GM18868 (cell line): Measurements from ENCODE around the gene HSD17B4.
A peak's percentile ranks its signal among the peaks of the same experiment; 100 is the strongest.
"Not testable (repeated sequence)": the region's sequence is repeated elsewhere in the genome, so short reads cannot be mapped to it uniquely, and the experiment has no call there.

Experiments
- ATAC-seq: cut with Tn5 transposase; IDR thresholded peaks from one replicate; pipeline ENCODE4 v1.9.1; 2021; ENCODE audit warnings: mild to moderate bottlenecking, moderate library complexity; ENCODE audit not compliant: unreplicated experiment

The HSD17B4 gene

DNA sequence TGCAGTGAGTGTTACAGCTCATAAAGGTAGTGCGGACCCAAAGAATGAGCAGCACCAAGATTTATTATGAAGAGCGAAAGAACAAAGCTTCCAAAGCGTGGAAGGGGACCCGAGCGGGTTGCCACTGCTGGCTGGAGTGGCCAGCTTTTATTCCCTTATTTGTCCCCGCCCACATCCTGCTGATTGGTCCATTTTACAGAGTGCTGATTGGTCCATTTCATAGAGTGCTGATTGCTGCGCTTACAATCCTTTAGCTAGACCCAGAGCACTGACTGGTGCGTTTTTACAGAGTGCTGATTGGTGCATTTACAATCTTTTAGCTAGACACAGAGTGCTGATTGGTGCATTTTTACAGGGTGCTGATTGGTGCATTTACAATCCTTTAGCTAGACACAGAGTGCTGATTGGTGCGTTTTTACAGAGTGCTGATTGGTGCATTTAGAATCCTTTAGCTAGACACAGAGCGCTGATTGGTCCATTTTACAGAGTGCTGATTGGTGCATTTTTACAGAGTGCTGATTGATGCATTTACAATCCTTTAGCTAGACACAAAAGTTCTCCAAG is 19.5 kb upstream of the HSD17B4 start:
- not testable (repeated sequence) for ATAC-seq

DNA sequence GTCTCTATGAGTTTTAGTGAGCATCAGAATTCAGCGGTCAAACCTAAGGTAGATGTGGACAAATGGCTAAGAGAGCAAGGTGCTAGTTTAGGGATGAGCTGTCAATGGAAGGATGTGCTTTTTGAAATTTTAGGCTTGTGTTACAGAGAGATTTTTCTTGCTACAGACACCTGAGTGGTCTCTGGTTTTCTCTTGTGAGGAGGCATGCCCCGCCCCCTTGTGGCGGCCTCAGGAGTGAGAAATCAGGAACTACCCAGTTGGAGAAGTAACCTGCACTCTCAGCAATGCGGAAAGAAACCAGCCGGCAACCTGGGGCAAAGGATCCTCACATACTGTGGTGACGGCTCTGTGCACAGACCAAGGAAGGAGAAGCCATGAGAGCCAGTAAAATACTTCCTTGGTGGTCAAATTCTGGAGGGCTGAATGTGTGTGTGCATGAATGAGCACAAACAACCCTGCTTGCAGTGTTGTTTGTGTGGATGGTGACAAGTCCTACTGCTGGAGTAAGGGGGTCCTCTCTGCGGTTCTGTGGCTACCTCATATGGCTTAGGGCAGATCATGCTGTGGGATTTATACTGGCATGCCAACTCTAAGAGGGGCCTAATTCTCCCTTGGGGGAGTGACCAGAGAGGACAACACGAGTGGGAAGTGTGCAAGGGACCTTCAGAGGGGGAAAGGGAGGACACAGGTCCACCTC is 16.7 kb upstream of the HSD17B4 start:
- ATAC-seq: peak; percentile 98

DNA sequence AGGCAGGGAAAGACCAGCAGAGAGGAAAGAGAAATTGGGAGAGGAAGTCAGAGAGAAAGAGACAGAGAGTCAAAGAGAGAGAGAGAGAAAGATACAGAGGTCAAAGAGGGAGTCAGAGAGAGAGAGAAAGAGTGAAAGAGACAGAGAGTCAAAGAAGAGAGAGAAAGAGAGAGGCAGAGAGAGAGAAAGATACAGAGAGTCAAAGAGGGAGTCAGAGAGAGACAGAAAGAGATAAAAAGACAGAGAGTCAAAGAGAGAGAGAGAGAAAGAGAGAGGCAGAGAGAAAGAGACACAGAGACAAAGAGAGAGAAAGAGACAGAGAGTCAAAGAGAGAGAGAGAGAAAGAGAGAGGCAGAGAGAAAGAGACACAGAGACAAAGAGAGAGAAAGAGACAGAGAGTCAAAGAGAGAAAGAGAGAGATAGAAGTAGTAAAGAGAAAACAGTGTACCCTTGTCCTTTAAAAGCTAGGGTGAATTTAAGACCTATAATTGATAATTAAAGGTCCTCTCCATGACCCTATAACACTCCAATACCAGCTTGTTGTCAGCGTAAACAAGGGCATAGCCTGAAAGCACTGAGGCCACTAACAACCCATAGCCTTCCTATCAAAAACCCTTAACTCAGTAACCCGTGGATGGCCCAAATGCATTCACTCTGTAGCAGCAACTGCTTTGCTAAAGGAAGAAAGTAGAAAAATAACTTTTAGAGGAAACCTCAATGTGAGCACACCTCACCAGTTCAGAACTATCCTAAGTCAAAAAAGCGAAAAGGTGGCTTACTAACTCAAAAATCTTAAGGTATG is 14.3 kb upstream of the HSD17B4 start:
- not testable (repeated sequence) for ATAC-seq

DNA sequence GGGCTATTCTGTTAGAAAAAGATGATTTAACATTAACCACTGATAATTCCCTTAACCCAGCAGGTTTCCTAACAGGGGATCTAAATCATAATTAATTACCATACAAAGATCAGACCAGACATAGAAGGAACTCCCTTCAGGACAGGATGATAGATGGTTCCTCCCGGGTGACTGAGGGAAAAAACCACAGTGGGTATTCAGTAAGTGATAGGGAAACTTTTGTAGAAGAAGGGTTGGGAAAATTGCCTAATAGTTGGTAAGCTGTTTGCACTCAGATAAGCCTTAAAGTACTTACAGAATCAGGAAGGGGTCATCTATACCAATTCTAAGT is 13.7 kb upstream of the HSD17B4 start:
- not testable (repeated sequence) for ATAC-seq

DNA sequence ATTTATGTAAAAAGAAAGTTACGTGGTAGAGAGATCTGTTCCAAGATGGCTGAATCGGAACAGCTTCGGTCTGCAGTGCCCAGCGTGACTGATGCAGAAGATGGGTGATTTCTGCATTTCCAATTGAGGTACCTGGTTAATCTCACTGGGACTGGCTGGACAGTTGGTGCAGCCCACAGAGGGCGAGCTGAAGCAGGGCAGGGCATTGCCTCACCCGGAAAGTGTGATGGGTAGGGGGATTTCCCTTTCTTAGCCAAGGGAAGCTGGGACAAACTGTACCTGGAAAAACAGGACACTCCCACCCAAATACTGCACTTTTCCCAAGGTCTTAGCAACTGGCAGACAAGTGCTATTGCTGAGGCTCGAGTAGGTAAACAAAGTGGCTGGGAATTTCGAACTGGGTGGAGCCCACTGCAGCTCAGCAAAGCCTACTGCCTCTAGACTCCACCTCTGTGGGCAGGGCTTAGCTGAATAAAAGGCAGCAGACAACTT is 13.1 kb upstream of the HSD17B4 start:
- ATAC-seq: no peak

DNA sequence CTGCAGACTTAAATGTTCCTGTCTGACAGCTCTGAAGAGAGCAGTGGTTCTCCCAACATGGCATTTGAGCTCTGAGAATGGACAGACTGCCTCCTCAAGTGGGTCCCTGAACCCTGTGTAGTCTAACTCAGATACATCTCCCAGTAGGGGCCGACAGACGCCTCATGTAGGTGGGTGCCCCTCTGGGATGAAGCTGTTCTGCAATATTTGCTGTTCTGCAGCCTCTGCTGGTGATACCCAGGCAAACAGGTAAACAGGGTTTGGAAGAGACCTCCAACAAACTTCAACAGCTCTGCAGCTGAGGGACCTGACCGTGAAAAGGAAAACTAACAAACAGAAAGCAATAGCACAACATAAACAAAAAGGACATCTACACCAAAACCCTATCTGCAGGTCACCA is 12.7 kb upstream of the HSD17B4 start:
- not testable (repeated sequence) for ATAC-seq

DNA sequence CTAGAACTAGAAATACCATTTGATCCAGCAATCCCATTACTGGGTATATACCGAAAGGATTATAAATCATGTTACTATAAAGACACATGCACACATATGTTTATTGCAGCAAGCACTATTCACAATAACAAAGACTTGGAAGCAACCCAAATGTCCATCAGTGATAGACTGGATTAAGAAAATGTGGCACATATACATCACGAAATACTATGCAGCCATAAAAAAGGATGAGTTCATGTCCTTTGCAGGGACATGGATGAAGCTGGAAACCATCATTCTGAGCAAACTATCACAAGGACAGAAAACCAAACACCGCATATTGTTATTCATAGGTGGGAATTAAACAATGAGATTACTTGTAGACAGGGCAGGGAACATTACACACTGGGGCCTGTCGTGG is 7.7 kb upstream of the HSD17B4 start:
- ATAC-seq: not testable (repeated sequence)

DNA sequence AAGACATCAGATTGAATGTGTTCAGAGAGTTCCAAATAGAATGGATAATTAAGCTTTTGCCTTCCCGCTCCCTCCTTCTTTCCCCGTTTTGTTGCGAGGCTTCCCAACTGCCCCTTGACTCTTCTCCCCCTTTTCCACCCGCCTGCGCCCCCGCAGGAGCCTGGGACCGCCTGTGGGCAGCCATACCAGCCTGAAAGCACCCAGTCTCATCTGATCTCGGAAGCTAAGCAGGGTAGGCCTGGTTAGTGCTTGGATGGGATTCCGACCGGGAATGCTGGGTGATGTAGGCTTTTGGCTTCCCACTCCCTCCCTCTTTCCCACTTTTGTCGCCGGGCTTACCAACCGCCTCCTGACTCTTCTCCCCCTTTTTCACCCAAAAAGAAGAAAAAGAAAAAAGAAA is 6.8 kb upstream of the HSD17B4 start:
- no peak for ATAC-seq

DNA sequence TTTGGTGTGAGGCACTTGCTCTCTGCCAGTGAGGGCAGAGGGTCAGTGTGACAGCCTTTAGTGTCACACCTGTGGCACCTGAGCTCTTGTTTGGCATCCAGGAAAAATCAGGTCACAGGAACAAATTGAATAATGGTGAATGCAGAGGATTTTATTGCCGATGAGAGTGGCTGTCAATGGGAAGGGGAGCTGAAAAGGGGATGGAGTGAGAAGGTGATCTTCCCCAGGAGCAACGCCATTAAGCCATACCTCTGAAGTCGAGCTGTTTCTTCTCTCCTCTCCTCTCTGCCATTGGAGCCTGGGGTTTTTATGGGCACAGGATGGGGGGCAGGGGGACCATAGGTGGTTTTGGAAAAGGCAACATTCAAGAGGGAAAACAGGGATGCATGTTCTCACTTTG is 2.4 kb upstream of the HSD17B4 start:
- ATAC-seq: no peak

DNA sequence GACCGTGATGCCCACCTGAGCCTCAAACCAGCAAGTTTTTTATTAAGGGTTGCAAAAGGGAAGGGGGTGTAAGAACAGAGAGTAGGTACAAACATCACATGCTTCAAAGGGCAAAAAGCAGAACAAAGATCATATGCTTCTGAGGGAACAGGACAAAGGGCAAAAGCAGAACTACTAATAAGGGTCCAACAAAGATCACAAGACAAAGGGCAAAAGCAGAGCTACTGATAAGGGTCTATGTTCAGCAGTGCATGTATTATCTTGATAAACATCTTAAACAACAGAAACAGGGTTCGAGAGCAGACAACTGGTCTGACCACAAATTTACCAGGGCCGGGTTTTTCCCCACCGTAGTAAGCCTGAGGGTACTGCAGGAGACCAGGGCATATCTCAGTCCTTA is 1.7 kb upstream of the HSD17B4 start:
- not testable (repeated sequence) for ATAC-seq

DNA sequence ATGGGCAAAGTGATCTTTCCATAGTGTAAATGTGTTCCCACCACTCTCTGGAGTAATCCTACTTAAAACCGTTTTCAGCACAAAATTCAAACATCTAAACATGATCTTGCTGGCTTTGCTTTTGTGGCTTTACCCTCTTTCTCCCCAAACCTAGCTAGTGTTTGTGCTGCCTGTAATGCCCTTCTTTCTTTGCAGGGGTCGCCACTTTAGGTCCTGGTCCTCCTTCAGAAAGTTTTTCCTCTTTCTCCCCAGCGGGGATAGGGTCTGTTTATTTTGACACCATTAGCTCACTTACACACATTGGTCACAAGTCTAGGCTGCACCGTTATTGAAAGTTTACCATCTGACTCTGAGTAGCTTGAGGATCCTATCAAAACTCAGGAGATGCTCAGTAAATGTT is 736 bp upstream of the HSD17B4 start:
- ATAC-seq: no peak

DNA sequence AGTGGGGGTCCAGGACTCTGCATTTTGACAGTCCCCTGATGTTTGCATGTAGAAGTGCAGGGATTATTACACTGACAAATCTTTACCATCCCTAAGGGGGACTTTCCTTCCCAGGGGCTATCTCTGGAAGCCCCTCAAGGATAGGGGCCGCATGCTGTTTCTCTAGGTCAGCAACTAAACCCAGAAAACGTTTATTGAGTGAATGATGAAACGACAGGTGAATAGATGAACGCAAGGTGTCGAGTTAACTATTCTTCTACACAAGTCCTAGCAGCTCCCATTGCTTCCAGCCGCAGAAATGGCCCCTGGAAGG is 281 bp upstream of the HSD17B4 start:
- no peak for ATAC-seq

DNA sequence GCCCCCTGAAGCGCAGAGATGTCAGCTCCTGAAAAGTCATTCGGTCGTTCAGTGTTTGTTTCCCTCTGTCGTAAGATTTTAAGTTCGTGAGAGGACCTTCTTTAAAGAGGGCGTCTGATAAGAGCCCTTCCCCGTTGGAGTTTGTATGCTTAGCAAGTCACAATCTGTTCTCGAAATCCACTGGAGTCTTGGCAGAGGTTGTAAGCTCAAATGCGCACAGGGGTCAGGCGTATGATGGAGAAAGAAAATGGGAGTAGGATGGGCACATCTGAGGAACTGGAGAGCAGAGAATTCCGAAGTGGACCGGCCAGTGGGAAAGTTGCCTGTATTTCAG is 710 bp downstream of the HSD17B4 start:
- ATAC-seq: peak; percentile 14

DNA sequence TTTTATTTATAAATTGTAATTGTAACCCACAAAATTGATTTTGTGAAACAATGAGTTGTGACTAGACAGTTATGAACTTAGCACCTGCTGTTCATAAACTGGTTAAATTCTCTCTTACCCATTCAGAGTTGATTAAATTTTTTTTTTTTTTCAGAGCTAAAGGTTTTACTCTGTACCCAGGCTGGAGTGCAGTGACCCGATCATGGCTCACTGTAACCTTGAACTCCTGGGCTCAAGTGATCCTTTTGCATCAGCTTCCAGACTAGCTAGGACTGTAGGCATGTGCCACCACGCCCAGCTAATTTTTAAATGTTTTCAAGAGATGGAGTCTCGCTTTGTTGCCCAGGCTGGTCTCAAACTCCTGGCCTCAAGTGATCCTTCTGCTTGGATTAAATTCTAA is 1.9 kb downstream of the HSD17B4 start:
- ATAC-seq: no peak

DNA sequence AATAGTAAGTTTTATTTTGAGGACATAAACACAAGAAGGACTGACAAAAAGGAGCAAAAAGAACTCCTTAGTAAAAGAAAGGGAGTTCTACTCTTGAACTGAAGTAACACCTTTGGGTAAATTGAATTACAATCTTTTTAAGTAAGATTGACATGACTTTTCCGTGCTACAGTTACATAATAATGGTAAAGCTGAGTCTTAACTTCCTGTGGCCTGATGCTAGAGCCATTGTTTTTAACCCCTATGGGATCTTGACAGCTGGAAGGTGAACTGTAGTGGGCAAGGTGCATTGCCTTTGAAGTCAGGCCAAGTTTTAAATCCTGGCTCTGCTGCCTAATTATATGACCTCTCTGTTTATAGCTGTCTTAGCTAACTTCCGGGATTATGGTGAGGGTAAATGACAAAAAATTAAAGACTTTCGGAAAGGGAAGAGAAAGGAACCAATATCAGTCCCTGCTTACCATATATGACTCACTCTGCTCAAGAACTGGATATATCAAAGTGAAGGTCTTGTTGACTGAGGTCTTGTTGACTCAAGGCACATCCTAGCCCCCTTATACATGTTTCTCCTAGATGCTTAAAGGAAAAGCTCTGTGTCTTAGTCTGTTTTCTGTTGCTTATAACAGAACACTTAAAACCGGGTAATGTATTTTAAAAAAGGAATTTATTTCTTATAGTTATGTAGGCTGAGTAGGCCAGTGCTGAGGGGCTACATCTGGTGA is 6.8 kb downstream of the HSD17B4 start:
- ATAC-seq: no peak

DNA sequence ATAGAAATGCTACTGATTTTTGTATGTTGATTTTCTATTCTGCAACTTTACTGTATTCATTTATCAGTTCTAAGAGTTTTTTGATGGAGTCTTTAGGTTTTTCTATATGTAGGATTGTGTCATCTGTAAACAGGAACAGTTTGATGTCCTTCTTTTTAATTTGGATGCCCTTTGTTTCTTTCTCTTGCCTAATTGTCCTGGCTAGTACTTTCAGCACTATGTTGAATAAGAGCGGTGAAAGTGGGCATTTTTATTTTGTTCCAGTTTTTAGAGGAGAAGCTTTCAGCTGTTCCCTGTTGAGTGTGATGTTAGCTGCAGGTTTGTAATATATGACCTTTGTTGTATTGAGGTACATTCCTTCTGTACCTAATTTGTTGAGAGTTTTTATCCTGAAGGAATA is 13.3 kb downstream of the HSD17B4 start:
- ATAC-seq: no peak

DNA sequence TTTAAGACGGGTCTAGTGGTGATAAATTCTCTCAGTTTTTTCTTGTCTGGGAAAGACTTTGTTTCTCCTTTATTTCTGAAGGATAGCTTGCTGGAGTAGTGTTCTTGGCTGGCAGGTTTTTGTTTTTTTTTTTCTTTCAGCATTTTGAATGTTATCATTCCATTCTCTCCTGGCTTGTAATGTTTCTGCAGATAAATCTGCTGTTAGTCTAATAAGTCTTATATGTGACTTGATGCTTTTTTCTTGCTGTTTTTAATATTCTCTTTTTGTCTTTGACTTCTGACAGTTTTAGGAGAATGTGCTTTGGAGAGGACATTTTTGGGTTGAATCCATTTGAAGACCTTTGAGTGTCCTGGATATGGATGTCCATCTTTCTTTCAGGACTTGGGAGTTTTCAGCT is 16.0 kb downstream of the HSD17B4 start:
- ATAC-seq: no peak

DNA sequence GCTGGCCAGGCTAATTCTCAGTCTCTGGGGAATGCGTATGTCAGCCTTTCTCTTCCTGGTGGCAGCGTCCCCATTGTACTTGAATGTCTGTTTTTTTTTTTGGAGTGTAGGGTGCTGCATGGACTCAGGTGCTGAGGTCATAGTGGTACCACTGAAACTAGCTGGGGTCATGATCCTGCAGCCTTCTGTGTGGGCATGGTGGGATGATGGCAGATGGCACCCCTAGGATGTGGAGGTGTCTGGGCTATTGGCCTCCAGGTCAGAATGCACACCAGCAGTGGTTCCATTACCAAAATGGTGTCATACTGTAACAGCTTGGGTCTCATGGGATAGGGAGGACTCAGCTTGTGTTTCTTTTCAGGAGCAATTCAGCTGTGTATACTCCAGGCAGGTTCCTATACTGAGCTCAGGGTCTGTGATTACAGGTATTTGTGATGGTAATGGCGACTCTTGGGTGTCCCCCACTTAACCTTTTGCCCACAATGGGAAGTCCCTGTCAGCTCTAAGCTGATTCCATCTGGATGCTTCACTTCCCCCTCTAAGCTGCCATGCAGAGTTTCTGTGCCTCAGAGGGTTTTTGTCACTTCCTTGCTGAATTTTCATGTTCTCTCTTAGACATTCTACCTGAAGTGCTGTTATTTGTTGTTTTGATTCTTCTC is 17.9 kb downstream of the HSD17B4 start:
- peak; percentile 86 for ATAC-seq

DNA sequence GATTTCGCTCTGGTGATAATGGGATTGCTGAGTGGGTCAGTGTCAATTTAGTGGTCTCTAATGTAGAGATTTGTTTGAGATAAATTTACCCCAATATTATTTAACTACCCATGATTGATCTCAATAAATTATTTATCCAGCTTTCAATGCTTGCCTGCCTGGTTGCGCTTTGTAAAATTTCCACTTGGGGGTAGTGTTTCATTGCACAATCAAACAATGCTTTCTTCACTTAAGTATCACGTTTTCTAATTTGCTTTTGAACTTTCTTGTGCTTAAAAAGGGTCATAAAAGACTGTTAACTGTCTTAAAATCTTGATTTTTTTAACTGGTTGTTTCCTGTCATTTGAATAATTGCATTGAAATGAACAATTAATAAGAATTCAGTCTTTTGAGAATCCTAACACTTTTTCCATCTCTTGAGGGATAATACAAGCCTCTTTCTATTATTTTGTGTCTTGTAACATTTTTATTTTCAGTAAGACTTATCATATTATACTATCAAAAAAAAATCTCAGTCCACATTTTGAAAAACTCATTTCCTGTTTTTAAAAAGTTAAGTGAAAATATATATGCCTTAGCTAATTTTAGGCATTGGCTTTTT is 18.7 kb downstream of the HSD17B4 start:
- peak; percentile 66 for ATAC-seq

DNA sequence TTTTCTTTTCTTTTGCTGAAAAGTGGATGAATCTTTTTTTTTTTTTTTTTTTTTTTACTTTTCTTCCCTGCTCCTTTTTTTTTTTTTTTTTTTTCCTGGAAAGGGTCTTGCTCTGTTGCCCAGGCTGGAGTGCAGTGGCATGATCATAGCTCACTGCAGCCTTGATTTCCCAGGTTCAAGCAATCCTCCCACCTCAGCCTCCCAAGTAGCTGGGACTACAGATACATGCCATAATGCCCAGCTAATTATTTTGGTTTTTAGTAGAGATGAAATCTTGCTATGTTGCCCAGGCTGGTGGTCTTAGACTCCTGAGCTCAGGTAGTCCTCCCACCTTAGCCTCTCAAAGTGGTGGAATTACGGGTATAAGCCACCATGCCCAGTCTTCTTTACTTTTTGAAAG is 20.9 kb downstream of the HSD17B4 start:
- ATAC-seq: no peak

DNA sequence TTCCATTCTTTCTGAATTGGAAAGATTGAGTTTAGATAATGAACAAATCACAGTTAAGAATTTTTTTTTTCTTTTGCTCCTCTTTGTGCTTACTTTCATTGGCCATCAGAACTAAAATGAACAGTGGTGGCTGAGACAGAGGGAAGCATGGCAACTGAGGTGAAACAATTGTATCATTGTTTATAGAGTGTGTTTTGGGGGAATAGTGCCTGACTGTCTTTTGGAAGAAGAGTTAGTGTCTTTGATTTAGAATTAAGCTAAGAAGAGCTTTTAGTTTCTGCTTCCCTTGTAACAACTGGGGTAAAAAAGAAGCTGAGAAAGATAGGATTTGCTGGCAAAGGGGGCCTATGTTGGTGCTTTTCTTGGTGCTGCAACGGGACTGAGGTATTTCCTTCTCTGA is 24.0 kb downstream of the HSD17B4 start:
- no peak for ATAC-seq
